B cell (primary cell): ENCODE measurements around the gene C2orf78.

ENCODE experiments used
- CTCF ChIP-seq: fragments of 200-600 bp; IDR thresholded peaks from one replicate; pipeline ENCODE4 v1.8.0; 2022; ENCODE audit warnings: antibody characterized with exemption, mild to moderate bottlenecking
- EZH2 ChIP-seq: IDR thresholded peaks from 2 replicates; pipeline ENCODE4 v1.6.1; 2012; ENCODE audit warnings: borderline replicate concordance, low read depth, mild to moderate bottlenecking, moderate library complexity, low read length; ENCODE audit not compliant: insufficient read depth, poor library complexity, severe bottlenecking

DNA sequence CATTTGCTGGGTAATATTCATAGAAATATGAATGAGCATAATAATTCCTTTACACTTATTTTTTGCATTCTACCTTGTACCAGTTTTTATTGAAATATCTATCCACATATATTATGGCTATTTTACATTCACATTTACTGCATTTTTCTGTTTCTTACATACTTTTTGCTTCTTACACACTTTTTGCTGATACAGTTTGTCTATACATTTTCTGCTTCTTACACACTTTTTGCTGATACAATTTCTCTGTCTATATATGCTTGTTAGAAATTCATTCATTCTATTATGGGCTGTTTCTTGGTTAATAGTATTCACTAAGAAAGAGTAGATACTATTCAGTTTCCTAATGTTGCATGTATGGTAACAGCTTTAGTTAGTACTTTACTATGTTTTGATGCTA lies 27.9 kb downstream of the C2orf78 start:
- TF ChIP-seq CTCF: no peak
- TF ChIP-seq EZH2: no peak
